Ammon's horn (tissue), 1 donor: Measurements from ENCODE around the gene MAPKAPK2.

Experiments
- DNase-seq: peaks from one replicate; pipeline ENCODE4 v3.0.0-alpha.2; 2016; ENCODE audit warnings: low spot score

MAPKAPK2 gene

DNA sequence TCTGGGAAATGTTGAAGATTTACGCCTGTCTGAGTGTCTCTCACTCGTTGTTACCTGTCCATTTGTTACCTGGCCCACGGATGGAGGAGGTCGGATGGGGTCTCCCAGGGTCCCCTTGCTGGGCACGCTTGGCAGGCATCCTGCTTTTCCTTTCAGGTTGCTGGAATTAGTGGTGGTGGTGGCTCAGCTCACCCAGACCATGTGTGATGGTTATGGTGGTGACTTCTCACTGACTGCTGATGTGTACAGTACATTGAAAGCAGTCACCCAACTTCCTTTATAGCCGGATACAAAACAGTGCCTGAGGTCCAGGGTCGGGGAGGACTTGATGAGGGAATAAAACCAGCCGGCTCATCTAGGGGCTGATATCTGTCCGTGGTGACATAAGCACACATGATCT lies 19.5 kb downstream of the MAPKAPK2 start:
- no peak for DNase-seq

DNA sequence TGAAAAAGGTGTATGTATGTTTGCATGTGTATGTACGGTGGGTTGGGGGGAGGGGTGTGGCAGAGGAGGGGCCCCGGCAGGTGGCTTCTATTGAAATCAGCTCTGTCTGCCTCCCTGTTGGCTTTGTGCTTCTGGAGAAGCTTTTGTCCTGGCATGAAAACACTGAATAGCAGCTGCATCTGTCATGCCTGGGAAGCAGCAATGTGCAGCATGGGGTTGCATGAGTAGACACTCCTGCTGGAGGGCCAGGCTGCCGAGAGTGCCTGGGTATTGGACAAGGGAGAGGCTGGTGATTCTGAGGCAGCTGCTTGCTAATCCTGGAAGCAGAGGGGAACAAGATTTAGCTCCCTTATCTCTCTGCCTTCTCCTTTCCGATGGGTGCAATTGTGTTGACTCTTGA lies 20.5 kb downstream of the MAPKAPK2 start:
- peak; percentile 74 for DNase-seq

DNA sequence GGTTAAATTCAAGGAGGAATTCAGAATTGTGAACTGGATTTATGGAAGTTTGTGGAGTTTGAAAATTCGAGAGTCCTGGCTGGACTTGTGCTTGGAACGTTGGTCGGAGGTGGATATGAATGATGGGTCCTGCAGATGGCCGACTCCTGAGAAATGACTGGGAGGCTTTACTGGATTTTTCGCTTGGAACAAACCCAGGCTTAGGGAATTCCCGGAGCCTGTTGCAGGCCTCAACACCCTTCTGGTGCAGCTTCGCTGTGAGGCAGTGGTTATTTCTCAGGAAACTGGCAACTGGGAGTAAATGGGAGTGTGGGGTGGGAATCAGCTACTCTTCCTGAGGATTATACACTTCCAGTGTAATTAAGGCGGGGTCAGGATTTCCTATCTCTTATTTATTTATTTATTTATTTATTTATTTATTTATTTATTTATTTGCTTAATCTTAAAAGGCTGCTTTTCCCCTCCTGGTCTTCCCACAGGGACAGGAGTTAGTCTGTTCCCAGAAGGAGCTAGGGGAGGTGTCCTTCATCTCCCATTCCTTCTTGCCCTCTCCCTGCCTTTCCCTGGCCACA lies 21.1 kb downstream of the MAPKAPK2 start:
- DNase-seq = no peak

DNA sequence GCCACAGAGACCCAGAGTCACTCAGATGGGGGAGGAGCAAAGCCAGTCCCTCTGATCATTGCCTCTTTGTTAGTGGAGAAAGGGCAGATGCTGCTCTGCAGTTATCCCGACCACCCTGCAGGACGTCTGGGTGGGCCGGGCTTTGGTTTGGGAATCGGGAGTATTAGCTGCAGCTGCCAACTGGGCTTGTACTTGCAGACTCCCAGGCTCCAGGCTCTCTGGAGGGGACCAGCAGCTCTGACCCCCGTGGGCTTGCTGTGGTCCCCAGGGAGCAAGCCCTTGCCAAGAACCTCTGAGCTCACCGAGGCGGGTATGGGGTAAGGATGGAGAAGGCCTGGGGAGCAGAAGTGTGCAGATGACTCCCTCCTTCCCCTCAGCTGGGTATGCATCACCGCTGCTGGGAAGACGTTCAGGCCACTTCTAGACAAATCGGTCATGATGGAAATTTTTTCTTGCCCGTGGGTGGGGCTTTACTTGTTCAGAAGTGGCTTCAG lies 21.6 kb downstream of the MAPKAPK2 start:
- DNase-seq = no peak

DNA sequence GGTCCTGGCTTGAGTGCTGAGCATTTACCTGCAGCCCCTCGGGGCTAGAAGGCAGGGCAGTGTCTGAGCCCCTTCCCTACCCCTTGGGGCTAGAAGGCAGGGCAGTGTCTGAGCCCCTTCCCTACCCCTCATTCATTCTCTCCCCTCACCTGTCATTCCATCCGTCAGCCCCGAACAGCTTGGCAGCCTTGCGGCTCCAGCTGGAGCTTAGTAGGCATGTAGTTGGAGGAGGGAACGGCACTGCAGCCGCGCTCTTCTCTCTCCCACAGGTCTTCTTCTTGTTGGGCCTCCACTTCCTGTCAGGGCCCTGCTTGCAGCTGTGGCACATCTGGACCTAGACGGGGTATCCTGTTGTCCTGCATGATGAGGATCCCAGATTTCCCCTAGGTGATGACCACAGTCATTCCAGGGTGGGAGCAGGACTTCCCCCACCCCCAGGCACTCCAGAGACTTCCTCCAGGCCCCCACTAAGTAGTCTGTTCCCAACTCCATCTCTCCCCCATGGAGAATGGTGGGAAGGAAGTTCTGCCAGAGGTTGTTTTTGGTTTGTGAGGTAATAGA lies 22.2 kb downstream of the MAPKAPK2 start:
- DNase-seq = no peak

DNA sequence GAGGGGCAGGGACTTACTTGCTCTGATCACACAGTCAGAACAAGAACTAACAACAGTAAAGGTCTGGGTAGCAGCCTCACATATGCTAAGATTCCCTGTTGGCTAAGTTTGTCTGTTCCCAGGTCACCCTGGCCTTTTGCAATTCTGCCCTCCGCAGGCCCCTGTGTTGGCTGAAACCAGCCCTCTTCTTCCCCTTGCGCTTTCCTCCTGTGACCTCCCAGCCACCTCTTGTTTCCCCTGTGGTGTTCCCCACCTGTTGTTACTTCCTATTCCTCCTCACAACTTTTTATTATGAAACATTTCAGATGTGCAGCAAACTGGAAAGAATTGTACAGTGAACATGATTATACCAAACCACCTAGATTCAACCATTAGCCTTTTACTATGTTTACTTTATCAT lies 23.4 kb downstream of the MAPKAPK2 start:
- no peak for DNase-seq

DNA sequence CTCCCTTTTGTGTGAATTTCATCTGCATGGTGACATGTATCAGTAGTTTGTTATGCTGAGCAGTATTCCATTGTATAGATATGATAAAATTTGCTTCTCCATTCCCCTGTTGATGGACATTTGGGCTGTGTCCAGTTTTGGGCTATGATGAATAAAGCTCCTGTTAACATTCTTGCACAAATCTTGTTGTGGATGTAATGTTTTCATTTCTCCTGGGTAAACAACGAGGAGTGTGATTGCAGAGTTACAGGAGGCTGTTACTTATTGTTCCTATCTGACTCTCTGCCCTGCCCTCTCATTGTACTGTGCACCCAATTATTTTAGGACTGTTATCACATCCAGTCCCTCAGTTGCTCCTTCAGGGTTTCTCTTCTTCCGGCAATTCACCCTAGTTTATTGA lies 24.2 kb downstream of the MAPKAPK2 start:
- no peak for DNase-seq

DNA sequence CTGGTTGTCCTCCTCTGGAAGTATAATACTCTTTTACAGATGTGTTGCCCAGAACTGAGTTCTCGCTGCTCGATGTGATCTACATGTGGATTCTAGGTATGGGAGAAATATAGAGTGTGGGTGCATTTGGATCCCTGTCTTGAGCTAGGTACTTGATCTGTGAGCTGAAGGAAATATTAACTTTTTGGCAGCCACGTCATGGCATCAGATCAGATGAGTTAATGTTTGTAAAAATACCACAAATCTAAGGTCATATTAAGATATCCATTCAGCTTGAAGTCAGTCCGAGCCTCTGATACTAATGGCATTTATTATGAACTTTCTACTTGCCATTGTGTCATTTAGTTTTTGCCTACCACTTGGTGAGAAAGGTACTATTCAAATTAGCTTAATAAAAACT lies 24.6 kb downstream of the MAPKAPK2 start:
- DNase-seq = no peak

DNA sequence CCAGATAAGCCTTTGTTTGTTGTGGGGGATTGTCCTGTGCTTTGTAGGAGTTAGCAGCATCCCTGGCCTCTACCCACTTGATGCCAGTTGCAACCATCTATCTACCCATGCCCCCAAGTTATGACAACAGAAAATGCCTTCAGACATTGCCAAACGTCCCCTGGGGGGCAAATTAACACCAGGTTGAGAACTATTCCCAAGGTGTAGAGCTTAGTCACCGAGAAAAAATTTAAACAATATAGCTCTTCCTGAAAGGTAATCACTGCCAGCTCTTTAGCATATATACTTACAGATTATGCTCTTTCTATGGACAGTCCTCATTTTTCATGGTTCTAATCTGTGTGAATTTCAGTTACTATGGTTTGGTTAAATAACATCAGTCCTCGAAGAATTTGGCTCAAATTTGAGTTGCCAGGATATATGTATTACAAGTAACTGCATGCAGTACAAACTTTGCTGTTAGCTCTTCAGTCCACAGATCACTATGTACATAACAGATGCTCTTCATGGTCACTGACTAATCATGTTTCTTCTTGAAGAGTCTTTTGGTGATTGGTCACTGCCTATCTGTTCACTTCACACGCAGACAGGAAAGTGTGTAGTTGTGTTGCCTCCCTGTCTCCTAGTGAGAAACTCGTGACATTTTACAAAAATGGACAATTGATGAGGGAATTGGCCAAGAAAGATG lies 25.2 kb downstream of the MAPKAPK2 start:
- DNase-seq = no peak

DNA sequence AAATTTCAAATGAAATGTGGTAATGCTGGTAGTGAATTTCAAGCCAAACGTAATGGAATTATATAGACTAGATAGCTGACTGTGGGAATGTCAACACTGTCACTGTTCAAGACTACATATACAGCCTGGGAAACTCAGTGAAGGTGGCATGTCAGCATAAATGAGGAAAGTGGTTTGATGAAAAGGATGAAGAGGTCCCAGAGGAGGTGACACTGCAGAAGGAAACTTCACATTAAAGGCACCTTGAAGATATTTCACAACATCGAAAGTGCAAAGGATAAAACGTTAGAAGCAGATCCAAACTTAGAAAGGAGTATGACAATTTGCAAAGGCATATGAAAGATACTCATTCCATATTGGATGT lies 25.7 kb downstream of the MAPKAPK2 start:
- DNase-seq = no peak

DNA sequence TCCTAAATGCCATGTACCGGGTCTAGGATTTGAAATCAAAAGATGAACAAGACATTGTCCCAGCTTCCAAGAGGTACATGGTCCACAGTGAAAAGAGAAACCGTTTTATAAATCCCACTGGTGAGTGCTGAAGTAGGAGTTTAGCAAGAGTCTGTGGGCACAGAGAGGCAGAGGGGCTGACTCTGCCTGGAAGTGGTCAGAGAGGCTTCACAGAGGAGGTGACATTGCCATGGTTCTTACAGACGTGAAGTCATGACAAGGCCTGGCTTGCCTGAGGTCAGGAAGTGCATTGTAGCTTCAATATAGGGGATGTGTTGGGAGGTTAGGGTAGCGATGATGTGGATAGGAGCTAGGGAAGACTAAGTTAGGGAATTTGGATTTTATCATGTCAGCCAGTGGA lies 28.4 kb downstream of the MAPKAPK2 start:
- no peak for DNase-seq

DNA sequence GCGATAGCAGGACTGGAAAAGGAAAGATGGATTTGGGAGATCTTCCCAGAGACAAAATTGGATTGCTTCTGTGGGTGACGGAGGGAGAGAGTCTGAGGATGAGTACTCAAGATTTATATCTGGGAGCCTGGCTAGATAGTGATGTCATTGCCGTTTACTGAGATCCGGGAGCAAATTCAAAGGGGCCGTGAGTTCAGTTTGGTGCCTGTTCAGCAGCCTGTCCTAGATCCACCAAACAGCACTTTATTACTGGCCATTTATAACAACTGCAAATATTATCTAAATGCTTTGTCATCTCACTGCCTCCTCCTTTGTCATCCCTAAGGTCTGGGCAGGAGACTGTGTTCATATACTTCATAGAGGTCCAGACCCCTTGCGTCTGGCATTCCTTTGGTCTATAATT lies 29.2 kb downstream of the MAPKAPK2 start:
- no peak for DNase-seq

DNA sequence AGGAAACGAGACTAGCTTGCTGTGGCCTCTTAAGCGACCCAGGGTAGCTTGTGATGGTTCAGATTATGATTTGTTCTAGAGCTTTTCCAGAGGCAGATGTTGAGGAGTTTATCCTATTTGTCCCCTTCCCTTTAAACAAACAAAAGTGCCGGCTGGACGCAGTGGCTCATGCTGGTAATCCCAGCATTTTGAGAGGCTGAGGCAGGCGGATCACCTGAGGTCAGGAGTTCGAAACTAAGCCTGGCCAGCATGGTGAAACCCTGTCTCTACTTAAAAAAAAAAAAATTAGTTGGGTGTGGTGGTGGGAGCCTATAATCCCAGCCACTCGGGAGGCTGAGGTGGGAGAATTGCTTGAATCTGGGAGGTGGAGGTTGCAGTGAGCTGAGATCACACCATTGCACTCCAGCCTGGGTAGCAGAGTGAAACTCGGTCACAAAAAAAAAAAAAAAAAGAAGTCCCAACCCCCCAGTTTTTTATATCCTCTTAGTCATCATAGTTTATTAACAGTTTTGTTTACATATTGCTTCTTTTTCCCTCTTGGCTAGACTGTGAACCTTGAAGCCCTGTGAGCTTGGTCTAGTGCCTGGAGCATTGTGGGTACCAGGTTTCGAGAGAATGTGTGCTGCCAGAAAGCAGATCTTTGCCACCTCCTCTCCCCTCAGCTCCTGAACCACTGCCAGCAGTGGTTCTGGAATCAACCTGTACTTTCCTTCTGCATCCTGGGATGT lies 29.8 kb downstream of the MAPKAPK2 start:
- DNase-seq = no peak

DNA sequence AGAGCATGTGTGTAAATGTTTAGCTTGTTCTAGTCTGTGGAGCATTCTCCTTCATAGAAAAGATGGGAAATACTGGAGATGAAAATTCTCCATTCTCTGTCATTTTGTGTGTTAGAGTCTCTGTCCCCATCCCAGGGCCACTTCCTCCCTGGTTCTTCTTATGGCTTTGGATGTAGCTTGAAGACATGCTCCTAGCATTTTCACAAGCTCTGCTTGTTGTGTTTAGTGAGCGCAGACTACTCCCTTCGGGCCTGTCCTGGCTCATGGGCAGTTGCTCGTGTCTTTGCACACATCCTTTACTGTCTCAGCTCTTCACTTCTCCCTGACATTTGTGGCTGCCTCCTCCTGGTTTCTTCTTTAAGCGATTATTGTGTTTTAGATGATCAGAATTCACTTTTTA lies 30.4 kb downstream of the MAPKAPK2 start:
- no peak for DNase-seq

DNA sequence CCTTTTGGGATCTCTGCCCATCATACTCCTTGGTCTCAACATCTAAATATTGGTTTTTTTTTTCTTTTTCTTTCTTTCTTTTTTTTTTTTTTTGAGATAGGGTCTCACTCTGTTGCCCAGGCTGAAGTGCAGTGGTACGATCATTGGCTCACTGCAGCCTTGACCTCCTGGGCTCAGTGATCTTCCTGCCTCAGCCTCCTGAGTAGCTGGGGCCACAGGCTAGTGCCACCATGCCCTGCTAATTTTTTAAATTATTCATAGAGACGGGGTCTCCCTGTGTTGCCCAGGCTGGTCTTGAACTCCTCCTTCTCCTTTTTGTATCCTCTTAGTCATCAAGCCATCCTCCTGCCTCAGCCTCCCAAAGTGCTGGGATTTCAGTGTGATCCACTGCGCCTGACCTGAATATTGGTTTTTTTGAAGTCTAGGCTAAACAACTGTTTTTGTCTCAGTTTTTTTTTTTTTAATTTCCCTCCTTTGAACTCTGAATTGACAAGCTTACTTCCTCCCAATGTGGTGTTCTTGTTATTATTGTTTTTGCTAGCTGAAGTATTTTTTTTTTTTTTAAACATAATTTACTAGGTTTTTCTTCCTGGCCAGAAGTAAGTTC lies 30.9 kb downstream of the MAPKAPK2 start:
- DNase-seq = no peak

DNA sequence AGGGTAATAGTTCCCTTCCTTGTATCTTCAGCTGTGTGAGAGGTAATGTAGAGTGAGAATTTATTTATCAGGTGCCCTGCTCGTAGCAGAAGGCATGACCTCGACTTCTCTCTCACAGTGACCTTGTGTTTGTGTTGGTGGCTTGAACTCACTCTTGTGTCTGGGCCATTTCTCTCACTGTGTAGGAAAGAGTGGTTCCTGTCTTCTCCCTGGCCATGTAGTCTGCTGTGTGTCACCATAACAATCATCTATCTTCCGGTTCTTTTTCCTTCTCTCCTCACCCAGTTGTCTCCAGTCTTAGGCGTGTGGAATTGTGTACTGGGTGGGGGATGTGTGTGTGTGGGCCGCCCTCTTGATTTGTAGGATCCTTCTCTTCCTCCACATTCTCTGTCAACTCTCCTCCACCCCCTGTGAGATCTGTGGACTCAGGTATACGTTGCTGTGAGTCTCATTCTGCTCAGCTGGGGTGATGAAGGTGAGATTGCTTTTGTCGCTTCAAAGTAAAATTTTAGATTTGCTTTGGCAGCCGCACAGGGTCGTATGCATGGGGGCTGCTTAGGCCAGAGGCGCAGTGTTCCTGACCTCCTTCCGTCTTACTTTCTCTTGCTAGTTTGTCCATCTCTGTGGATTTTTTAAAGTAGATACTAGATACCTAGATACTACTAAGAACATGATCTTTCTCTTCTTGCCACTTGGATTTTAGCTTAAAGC lies 31.6 kb downstream of the MAPKAPK2 start:
- DNase-seq = no peak

DNA sequence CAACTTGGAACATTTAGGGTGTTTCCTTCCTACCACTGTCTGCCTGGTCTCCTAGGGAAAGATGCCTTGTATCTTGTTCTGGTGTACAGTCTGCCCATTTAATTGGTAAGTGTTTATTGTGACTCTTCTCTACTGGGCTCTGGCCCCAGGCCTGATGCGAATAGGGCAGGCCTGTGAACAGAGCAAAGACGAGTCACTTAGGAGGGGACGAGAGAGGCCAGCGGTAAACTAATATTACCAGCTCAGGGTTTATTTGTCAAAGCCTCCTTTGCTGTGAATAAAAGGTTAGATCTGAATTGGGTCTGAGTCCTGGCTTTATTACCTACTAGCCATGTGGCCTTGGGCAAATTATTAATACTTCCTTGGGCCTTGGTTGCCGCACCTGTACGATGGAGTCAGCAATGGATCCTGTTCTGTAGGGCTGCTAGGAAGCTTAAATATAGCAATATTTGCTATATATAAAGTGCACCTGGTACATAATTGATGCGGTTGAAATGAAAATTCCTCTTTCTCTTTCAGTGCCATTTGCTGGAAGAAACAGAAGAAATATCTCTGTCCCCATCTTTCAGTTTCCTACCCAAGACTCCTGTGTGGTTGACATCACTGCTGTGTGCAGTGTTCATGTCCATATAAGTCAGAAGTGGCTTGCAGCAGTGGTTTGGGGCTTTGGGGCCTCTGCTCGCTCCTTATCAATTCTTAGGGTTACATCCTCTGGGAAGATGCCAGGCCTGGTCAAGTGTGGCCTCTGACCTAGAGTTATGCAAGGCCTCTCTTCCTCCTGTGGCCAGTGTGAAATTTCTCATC lies 32.4 kb downstream of the MAPKAPK2 start:
- DNase-seq = no peak

DNA sequence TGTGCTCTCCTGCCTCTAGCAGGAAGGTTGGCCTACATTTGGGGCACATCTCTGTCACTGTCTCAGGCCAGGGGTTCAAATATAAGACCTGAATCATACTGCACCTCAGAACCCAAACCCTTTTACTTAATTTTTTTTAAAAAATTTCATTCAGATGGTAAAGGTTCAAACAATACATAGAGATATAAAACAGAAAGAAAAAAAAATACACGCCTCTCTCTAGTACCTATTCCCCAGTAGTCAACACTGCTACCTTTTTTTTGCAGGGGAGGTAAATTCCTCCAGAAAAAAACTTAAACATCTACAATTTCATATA lies 32.9 kb downstream of the MAPKAPK2 start:
- no peak for DNase-seq

DNA sequence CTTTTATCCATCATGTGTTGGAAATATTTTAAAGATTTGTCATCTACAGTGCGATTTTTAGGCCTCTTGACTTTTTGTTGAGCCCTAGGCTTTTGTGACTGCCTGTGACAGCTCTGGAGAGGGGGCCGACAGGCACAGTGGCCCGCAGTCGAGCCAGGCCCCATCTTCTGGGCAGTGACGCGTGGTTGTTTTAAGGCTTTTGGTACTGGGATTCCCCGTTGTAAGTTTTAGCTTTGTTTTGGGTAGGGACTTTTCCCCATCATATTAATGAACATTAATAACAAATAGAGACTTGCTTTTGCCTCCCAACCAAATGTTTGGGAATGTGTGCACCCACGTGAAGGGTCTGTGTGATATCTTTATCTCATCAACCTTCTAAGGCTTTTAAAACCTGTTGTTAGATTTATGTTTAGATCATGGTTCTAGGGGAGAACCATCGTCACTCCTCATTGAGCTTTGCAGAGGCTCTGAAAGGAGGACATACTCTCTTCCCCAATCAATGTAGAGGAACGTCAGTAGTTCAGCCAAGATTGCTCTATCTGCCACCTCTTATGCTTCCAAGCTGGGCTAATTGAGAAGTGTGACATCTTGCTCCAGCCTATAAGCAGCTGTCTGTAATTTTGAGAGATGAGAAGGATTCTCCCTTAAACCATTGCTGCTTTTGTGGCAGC lies 34.6 kb downstream of the MAPKAPK2 start:
- DNase-seq = no peak

DNA sequence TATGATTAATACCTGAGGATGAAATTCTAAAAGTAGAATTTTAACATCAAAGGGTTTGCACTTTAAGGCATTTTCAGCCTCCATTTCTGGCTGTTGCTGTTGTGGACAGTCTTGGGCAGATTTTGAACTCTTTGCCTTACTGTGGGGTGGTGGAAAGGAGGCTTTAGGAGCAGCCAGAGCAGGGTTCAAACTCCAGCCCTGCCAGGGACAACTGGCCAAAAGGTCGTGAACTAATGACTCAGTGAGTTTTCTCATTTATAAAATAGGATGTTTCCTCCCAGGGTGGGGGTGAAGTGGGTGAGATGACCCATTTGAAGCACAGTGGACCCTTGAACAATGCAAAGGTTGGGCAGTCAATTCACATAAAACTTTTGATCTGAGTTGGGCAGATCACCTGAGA lies 36.7 kb downstream of the MAPKAPK2 start:
- no peak for DNase-seq
